GM11168 (cell line): ENCODE data around the gene PKP3.

Source experiments
- in situ Hi-C: fragments of 300-500 bp; cut with MboI; formaldehyde crosslinking; loops from one replicate; pipeline ENCODE4 v1.12.0; 2022; ENCODE audit warnings: low sequenced_read_pairs; ENCODE audit not compliant: unreplicated experiment

The PKP3 gene

DNA sequence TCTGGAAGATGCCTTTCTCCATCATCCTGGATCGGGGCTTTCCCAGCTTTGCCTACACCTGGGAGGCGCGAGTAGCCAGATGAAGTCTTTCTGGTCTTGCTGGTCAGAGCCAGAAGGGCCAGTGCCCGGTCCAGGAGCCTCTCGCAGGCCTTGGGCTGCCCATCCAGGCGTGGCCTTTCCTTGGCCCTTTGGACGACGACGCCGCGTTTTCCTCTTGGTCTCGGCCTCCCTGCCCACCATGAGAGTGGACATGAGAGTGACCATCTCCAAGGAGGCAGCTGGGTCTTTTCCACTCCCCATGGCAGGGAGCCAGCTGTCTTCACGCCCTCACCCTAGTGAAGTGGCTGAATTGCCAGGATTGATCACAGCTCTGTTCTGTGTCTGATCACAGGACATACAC, 59.6 kb downstream of the PKP3 start:
- in situ Hi-C loops = no loop called here

DNA sequence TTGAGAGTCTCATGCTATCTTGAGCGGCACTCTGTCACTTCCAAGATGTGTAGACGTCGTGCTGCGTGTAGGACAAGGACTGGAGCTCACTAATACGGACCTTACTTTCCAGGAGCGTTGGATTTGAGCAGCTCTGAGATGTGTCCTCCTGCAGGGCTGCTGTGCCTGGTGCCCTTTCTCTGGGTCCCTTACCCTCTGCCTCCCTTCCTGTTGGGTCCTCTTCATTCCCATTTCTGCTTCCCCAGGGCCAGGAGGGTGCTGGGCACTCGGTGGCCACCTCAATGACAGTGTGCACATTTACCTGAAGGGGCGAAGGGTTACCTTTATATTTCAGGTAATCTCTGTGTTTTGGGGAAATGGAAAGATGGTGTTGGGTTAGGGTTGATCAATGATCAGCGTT, 60.0 kb downstream of the PKP3 start:
- in situ Hi-C loops = no loop called here
